ENCODE results near the gene TPST1.
"Not testable (repeated sequence)": the region's sequence is repeated elsewhere in the genome, so short reads cannot be mapped to it uniquely, and the experiment has no call there.

TPST1 gene

GRCh38 chr7:66396052-66396451 lies 190.9 kb downstream of the TPST1 start:
- not testable (repeated sequence) for DNase-seq

GRCh38 chr7:66398841-66399240 lies 193.7 kb downstream of the TPST1 start:
- DNase-seq = not testable (repeated sequence)

GRCh38 chr7:66399566-66399965 lies 194.4 kb downstream of the TPST1 start:
- DNase-seq = no peak

- DNase-seq = no peak
Observed at GRCh38 chr7:66400400-66400799, 195.3 kb downstream of the TPST1 start.

GRCh38 chr7:66401126-66401525 lies 196.0 kb downstream of the TPST1 start:
- not testable (repeated sequence) for DNase-seq

- not testable (repeated sequence) for DNase-seq
Observed at GRCh38 chr7:66401932-66402331, 196.8 kb downstream of the TPST1 start.

- no peak for DNase-seq
Observed at GRCh38 chr7:66403564-66403963, 198.4 kb downstream of the TPST1 start.

GRCh38 chr7:66409493-66409892 lies 204.4 kb downstream of the TPST1 start:
- DNase-seq = no peak

Data from CD4-positive, alpha-beta T cell treated with Interleukin-17A for 1 hour (primary cell).